Epidermal melanocyte (primary cell): ENCODE results near the gene CMIP.
A peak's percentile ranks its signal among the peaks of the same experiment; 100 is the strongest.

ENCODE experiments used
- DNase-seq: peaks from one replicate; pipeline ENCODE4 v3.0.0; 2011; ENCODE audit warnings: low spot score; ENCODE audit not compliant: insufficient read length

The CMIP gene

GRCh38 chr16:81696166-81696960, 251.8 kb downstream of the CMIP start:
- DNase-seq: no peak

DNA sequence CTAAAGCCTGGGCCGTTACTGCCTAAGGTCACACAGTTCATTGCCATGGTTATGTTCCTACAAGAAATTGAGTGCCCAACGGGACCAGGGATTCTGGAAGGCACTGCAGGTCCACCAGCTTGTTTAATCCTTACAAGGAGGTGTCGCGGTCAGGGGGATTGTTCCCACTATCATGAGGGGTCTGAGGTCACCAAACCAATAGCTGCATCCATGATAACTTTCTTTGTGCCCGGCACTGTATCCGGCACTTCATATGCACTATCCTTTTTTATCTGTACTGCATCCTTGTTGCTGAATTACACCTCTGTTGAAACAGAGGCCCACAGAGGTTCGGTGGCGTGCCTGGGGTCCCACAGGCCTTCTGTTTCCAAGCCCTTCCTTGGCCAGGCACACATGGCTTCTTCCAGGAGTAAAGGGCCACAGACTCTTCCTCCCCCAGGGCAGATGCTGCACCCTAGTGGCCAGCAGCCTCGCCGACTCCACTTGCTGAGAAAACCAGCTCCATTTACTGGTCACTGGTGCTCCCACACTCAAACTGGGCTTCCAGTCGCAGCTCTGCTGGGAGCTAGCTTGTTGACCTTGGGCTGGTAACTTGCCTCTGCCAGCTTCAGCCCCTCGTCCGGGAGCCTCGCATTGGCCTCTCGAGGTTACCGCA, 252.5 kb downstream of the CMIP start:
- no peak for DNase-seq

- no peak for DNase-seq
These were observed 253.2 kb downstream of the CMIP start for GRCh38 chr16:81697616-81698309.

- DNase-seq: no peak
These were observed 253.7 kb downstream of the CMIP start for GRCh38 chr16:81698310-81698641.

GRCh38 chr16:81699596-81699995, 255.0 kb downstream of the CMIP start:
- DNase-seq: no peak

- DNase-seq: no peak
These were observed 255.6 kb downstream of the CMIP start for GRCh38 chr16:81700071-81700779.

DNA sequence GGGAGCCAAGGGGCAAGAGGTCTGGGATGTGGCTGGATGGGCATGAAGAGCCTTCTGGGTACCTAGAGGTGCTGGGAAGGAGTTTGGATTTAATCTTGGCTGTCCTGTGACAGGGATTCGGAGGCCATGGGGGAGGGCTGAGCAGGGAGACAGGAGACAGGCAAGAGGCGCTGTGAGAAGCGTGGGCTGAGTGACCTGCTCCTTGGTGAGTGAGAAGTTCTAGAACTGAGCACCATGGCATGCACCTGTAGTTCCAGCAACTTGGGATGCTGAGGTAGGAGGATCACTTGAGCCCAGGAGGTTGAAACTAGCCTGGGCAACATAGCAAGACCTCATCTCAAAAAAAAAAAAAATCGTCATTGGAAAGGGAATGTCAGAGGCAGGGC, 256.2 kb downstream of the CMIP start:
- DNase-seq: no peak

GRCh38 chr16:81701296-81701970, 256.8 kb downstream of the CMIP start:
- no peak for DNase-seq

DNA sequence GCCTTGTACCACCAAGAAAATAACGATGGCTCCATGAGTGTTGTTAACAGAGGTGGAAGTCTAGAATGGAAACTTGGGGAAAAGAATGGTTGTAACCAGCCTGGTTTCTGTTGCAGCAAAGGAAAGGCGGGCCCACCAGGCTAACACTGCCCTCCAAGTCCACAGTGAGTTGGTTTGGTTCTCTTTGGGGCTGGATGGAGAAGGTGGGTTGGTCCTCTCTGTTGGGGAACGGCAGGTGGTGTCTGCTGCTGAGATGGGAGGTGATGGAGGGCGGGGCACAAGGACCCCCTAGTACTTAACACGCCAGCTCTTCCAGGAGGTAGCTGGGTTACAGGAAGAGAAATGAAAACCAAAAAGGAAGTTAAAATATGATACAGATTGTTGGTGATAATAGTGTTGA, 257.9 kb downstream of the CMIP start:
- DNase-seq: no peak

GRCh38 chr16:81703177-81704155, 258.9 kb downstream of the CMIP start:
- peak; percentile 14 for DNase-seq

- no peak for DNase-seq
These were observed 260.7 kb downstream of the CMIP start for GRCh38 chr16:81705261-81705660.

GRCh38 chr16:81706327-81707295, 262.0 kb downstream of the CMIP start:
- DNase-seq: no peak

DNA sequence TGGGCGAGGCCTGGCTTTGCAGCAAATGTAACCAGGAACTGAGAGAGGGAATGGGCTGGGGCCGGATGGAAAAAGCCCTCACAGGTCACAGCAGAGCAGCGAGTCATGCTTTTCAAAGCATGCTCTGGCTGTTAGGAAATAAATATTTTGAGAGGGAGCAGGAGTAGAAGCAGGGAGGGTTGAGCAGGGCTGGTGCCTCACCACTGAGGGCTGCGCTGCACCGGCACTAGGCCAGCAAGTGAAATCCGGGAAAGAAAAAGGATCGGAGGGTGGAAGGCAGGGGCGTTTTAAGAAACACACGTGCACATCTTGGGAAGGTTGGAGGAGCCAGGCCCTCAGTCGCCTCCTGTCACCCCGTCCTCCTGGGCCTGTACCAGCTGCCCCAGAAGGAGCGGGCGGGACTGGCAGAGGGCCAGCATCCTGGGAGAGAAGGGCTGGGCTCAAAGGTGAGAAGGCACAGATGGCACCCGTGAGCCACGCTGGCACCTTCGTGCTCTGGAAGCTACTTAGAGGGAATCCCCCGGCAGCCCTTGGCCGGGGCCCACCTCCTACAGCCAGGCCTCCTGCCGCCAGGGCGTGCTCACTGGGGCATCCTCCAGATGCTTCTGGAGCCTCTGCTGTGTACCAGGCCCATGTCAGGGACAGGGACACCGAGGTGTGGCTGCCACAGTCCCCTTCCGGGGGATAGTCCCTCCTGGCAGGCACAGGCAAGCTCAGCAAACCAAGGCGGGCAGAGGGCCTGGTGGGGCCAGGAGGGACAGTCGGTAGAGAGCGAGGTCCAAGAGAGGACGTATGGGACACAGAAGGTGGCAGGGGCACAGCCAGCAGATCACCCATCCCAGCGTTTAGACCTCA, 263.0 kb downstream of the CMIP start:
- DNase-seq: peak; percentile 10

GRCh38 chr16:81708266-81709015, 263.8 kb downstream of the CMIP start:
- DNase-seq: no peak

DNA sequence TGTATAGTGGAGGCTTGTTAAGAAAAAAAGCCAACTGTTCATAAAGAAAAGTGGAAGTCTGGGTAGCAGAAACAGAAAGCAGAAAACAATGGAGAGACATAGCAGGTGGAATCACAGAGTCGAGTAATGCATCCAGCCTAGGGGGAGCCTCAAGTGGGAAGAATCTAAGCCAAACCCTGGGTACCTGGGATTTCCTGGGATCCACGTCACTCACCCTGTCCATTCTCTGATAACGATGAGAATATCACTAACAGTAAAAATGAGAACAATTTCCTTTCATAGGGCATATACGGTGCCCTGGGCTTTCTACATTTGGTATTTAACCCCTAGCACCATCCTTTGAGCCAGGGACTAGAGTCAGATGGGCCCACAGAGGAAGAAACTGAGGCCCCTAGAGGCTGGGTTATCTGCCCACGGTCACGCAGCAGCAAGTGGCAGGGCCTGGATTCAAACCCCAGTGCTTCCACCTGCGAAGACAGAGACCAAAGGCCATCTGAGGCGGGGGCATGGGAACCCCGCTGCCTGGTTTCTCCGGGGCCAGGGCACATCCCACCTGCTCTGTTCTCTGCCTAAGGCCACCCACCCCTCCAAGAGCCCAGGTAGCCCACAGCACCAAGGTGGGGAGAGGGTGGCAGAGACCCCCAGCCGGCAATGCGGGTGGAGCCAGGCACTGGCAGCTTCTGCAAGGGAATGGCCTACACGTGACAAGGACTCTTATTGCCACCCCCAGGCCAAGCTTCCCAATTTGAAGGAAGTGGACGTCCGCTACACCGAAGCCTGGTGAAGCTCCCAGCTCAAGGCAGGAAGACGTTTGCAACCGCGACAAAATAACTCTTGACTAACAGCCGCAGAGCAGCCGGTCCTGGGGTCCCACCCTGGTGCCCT, 264.6 kb downstream of the CMIP start:
- DNase-seq: no peak

DNA sequence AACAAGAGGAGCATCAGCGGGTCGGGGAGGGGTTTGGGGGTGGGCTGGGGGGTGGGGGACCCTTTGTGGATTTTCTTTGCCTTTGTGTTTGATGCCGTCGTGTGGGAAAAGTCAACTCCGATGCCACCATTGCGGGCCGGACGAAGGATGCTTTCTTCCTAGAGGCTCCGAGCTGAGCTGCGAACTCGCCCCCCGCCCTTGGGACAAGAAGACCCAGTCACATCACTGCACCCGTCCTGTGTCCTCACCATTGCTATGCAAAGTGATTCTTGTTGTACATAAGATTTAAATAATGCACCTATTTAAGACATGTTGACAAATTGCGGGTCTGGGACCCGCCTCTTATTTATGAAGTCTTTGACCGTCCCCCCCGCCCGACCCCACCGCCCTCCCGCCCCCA, 265.4 kb downstream of the CMIP start:
- DNase-seq: no peak
